NOMO-1 treated with DMSO at 0.1 percent for 48 hours (cell line): ENCODE data around the gene INPP5A.
"Not testable (repeated sequence)": the region's sequence is repeated elsewhere in the genome, so short reads cannot be mapped to it uniquely, and the experiment has no call there.

Experiments used
- DNase-seq: peaks from one replicate; lab custom pipeline; 2025; ENCODE audit not compliant: unreplicated experiment; lab: John Stamatoyannopoulos, UW

Gene INPP5A

DNA sequence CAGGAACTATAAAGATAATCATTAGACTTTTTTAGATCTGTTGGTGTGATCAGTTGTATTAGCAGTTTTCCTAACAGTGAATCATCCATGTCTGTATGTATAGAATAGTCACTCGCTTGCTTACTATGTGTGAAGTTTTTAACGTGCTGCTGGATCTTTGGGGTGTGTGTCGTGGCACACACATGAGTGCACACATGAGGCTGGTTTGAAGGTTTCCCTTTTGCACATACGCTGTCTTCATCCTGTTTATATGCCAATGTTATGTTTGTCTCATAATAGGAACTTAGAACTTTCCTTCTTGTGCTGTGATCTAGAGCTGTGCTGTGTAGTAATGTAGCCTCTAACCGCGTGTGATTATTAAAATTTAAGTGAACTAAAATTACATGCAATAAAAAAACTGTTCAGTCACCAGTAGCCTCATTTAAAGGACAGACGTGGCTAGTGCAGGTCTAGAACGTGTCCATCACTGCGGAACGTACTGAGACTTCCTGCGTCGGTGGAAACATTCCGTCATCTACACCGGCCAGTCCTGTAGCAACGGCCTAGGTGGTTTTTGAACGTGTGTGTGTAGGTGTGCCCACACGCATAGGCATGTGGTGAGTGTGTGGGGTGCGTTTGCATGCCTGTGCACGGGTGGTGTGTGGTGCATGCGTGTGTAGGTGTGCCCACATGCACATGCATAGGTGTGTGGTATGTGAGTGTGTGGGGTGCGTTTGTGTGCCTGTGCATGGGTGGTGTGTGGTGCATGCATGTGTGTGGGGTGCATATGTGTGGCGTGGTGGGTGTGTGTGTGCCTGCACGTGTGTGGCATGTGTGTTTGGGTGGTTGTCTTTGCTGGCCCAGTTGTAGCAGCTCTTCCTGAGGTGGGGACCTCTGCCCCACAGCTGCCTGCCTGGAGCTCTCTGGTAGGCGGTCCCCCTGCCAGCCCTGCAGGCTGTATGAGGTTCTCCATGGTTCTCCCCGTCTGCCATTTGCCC, 56.6 kb downstream of the INPP5A start:
- no peak for DNase-seq

DNA sequence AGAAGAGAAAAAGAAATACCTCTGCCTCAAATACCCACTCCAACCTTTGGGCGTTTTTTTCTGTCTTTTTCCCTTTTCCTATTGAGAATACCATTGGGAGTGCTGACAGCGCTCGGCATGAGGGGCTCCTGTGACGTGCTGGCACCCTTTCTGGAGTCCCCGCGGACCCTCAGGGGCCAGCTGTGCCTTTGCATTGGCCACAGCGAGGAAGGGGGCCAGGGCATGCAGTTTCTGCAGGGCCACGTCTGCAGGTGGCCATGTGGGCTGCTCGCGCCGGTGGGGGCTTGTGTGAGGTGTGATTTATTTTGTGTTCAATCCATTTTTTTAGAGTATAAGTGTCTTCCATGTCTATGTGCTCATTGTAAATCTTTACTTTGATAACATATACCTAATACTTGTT, 57.4 kb downstream of the INPP5A start:
- DNase-seq, result no peak

DNA sequence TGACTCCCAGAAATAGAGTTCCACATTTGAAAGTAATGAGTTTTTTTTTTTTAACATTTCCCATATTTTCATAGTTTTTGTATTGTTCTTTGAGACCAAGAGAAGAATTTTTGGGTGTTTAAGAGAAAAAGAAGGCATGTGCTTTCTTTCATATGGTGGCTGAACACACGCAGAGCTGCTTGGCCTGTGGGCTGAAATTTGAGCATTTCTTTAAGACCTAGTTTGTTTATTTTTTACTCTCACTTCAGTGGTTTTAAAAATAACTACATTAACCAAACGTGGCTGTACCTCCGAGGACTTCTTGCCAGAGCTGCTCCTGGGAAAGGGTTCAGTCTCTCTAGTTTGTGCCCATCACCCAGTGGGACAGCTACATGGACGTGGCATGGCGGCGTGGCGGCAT, 58.3 kb downstream of the INPP5A start:
- DNase-seq, result no peak

DNA sequence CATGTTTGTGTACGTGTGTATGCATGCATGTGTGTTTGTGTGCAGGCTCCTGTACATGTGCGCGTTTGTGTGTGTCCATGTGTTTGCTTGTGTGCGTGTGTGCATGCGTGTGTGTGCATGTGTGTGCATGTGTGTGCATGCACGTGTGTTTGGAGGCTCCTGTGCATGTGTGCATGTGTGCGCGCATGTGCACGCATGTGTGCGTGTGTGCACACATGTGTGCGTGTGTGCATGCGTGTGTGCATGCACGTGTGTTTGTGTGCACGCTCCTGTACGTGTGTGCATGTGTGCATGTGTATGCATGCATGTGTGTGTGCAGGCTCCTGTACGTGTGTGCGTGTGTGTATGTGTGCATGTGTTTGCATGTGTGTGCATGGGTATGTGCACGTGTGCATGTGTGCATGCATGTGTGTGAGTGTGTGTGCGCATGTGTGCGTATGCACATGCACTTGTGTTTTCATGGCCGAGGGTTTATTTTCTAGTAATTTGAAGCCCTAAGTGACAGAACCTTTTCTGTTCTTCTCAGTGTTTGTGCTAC, 59.2 kb downstream of the INPP5A start:
- no peak for DNase-seq

DNA sequence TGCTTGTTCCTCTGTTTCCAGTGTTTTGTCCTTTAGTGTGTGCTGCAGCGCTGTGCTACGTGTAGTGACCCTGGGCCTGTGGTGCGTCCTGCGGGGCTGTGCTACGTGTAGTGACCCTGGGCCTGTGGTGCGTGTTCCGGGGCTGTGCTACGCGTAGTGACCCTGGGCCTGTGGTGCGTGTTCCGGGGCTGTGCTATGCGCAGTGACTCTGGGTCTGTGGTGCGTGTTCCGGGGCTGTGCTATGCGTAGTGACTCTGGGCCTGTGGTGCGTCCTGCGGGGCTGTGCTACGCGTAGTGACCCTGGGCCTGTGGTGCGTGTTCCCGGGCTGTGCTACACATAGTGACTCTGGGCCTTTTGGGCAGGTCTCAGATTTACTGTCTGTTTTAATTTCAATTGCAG, 60.1 kb downstream of the INPP5A start:
- DNase-seq, result no peak

DNA sequence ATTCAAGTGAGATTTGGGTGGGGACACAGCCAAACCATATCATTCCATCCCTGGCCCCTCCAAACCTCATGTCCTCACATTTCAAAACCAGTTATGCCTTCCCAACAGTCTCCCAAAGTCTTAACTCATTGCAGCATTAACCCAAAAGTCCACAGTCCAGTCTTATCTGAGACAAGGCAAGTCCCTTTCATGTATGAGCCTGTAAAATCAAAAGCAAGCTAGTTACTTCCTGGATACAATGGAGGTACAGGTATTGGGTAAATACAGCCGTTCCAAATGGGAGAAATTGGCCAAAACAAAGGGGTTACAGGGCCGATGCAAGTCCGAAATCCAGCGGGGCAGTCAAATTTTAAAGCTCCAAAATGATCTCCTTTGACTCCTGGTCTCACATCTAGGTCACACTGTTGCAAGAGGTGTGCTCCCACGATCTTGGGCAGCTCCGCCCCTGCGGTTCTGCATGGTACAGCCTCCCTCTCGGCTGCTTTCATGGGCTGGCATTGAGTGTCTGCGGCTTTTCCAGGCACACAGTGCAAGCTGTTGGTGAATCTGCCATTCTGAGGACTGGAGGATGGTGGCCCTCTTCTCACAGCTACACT, 61.5 kb downstream of the INPP5A start:
- DNase-seq, result not testable (repeated sequence)

DNA sequence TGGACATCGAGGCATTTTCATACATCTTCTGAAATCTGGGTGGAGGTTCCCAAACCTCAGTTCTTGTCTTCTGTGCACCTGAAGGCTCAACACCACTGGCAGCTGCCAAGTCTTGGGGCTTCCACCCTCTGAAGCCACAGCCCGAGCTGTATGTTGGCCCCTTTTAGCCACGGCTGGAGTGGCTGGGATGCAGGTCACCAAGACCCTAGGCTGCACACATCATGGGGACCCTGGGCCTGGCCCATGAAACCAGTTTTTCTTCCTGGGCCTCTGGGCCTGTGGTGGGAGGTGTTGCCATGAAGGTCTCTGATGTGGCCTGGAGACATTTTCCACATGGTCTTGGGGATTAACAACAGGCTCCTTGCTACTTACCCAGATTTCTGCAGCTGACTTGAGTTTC, 62.1 kb downstream of the INPP5A start:
- DNase-seq, result no peak

DNA sequence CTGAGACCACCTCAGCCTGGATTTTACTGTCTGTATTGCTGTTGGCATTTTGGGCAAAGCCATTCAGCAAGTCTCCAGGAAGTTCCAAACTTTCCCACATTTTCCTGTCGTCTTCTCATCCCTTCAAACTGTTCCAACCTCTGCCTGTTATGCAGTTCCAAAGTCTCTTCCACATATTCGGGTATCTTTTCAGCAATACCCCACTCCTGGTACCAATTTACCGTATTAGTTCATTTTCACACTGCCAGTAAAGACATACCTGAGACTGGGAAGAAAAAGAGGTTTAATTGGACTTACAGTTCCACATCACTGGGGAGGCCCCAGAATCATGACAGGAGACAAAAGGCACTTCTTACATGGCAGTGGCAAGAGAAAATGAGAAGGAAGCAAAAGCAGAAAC, 62.8 kb downstream of the INPP5A start:
- DNase-seq, result no peak

DNA sequence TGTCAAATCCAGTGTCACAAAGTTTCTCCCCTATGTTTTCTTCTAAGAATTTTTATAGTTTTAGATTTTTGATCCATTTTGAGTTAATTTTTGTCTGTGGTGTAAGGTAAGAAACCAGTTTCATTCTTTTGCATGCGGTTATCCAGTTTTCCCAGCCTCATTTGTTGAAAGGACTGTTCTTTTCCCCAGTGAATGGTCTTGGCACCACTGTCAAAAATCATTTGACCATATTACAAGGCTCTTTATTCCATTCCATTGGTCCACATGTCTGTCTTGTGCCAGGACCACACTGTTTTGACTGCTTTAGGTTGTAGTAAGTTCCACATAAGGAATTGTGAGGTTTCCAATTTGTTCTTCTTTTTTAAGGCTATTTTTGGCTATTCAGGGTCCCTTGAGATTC, 64.0 kb downstream of the INPP5A start:
- no peak for DNase-seq

DNA sequence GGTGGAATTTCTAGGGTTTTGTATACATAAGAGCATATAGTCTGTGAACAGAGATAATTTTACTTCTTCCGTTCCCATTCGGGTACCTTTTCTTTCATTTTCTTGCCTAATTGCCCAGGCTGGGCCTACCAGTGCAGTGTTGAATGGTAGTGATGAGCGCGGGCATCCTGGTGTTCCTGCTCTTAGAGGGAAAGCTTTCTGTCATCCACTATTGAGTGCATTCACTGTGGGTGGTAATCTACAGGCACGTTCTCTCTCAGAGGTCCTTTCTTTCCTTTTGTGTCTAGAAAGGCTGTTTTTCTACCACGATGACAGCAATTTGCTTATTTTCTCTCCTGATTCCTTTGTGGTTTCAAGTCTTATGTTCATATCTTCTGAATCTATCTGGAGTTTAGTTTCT, 65.0 kb downstream of the INPP5A start:
- DNase-seq, result no peak

DNA sequence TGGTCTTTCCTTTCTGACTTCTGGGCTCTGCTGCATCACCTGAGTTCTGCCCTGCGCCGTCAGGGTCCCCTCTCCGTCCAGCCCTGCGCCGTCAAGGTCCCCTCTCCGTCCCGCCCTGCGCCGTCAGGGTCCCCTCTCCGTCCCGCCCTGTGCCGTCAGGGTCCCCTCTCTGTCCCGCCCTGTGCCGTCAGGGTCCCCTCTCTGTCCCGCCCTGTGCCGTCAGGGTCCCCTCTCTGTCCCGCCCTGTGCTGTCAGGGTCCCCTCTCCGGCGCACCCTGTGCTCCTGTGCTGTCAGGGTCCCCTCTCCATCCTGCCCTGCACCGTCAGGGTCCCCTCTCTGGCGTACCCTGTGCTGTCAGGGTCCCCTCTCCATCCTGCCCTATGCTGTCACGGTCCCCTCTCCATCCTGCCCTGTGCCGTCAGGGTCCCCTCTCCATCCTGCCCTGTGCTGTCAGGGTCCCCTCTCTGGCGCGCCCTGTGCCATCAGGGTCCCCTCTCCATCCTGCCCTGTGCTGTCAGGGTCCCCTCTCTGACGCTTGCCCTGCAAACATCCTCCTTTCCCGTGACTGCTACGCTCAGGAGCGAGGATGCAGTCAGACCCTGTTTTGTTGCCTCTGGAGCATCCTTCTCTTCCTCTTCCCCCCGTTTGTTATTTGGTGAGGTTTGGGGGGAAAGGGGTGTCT, 66.4 kb downstream of the INPP5A start:
- no peak for DNase-seq

DNA sequence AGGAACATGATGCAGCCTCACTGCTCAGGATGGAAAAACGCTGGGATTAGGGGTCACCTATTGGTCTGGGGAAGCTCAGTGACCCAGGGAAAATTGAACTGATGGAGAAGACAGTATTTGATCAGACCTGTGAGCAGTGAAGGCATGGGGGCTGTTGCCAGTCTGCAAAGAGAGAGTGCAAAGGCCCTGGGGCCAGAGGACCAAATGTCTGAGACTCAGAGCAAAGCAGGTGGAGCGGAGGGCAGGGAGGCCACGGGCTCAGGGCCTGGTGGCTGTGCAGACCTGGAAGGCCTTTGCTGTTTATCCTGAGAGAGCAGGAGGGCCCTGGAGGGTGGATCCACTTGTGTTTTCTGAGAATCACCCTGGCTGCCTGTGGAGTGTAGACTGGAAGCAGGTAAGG, 67.1 kb downstream of the INPP5A start:
- no peak for DNase-seq

DNA sequence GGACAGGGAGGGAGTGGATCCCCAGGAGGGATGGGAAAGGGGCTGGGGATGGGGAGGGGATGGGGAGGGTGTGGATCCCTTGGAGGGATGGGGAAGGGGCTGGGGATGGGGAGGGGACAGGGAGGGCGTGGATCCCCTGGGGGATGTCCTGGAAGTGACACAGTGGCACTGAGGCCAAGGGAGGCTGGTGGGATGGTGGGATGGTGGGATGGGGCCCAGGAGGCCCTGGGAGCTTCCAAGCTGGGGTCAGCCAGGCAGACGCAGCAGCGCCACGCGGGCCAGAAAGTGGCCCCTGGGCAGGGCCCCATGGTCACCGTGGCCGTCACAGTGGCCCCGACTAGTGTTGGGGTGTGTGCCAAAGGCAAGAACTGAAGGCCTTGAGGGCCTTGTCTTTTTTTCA, 67.8 kb downstream of the INPP5A start:
- DNase-seq, result no peak

DNA sequence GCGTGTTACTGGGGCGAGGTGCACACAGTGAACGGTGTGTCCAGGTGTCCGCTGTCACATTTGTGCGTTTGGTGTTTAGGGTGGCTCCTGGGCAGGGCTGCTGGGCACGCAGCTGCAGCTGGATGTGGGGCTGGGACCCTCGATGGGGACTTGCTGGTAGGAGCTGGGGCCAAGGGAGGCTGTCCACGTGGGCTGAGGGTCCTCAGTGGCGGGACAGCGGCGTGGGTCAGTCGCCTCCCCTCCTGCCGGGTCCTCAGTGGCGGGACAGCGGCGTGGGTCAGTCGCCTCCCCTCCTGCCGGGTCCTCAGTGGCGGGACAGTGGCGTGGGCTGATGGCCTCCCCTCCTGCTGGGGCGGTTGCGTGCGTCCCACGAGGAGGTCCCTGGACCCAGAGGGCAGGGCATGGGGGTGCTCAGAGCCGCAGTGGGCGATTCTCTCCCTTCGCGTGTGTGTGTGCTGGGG, 68.5 kb downstream of the INPP5A start:
- no peak for DNase-seq

DNA sequence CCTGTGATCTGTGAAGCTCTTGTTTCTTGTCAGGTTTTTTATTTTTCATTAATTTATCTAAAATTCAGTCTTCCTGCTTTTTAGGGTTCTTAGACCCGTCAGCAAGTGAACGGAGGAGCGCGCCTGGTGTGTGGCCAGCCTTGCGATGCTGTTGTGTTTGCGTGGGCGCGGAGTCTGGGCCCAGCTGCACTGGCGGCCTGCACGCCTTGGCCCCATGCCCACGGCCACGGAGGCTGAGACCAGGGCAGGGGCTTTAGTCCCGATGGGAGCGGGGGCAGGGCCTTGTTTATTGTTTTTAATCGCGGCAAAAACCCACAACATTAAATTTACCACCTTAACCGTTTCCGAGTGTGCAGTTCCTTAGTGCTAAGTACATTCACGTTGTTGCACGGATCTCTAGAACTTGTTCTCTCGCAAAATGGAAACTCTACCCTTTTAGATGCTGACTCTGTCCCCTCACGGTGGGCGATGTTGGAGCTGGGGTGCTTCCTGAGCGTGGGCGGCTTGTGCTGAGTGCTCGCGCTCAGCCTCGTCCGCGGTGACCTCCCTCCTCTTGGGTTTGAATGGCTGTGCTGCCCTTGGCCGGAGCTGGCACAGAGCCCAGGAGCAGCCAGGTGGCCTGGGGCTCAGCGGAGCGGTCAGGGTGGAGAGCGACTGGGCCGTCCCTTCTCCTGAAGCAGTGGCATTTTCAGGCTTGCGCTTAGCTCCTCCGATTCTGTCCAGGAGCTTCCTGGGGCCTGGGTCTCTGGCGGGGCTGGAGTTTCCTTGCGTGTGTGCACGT, 69.1 kb downstream of the INPP5A start:
- no peak for DNase-seq

DNA sequence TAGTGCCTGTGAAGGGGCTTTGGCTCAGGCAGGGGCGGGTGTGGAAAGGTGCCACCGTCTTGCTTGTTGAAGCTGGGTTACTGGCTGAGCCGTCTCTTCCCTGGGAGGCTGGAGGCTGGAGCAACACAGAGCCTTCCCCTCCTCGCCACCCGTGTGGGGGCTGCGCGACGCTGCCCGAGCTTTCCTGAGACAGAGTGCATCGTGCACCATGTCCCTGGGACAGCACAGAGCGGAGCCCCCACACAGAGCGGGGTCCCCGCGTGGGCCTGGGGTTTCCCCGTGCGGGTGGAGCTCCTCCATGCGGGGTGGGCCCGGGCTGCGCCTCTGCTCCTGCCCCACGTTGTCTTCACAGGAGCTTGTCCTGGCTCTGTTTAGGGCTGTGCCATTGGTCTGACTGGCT, 69.9 kb downstream of the INPP5A start:
- DNase-seq, result no peak

DNA sequence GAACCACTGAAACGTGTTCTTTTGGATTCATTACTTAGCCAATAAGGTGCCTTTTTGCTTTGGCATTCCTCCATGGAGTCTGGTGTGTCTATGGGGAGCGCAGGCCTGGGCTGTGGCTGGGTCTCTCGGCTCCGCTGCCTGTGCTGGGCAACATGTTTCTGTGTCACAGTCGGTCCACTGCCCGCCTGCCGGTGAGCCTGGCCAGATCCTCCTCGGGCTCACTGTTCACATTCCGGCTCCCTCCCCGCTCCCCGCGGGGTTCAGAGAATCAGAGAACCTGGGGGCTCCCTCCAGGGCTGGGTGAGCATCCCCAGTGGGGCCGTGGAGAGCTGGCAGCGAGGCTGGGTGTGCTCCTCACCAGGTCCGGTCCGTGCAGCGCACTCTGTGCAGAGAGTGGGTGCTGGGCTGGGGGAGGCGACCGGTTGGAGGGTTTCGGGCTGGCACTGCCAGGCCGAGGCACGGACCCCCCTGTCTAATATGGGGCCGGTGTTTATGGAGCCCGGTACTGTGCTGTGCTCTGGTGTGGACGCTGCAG, 70.4 kb downstream of the INPP5A start:
- no peak for DNase-seq

DNA sequence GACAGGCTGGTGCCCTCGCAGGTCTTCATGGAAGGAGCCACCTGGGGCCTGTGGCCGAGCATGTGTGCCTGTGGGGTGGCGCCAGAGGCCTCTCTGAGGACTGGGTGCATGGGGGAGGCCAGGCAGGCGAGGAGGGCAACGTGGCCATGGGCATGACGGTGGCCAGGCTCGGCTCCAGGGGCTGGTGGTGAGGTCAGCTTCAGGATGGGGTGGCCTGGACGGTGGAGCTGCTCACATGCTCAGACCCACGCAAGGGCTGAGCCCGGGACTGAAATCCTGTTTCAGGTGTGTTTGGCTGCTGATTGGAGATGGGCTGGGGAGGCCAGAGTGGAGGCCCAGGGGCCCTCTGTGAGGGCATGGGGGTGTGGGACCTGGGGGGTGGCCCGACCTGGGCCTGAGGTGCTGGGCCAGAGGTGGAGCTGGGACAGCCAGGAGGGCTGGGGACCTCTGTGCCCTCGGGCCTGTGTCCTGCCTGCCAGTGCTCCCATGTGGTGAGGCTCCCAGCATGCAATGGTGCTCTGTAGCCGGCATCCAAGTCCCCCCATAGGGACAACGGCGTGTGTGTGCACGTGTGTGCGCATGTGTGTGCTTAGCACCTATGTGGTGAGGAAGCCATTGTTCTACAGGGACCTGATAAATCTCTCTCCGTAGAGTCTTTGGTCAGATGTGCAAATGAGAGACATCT, 71.1 kb downstream of the INPP5A start:
- no peak for DNase-seq

DNA sequence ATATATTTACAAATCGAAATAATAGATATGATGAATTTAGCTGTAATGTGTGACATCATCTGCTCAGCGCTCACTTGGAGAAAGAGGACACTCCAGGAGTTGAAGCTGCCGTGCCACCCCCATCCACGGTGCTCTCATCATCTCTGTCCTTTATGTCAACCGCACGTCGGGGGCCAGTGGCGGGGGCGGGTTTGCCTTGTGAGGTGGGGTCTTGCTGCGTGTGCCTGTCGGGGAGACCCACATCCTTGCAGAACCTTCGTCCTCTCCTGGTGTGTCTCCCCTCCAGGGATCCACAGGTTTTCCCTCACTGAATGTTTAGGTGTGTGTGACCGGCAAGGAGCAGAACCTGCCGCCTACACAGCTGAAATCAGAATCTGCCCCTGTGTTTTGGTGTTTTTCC, 71.6 kb downstream of the INPP5A start:
- DNase-seq, result no peak

DNA sequence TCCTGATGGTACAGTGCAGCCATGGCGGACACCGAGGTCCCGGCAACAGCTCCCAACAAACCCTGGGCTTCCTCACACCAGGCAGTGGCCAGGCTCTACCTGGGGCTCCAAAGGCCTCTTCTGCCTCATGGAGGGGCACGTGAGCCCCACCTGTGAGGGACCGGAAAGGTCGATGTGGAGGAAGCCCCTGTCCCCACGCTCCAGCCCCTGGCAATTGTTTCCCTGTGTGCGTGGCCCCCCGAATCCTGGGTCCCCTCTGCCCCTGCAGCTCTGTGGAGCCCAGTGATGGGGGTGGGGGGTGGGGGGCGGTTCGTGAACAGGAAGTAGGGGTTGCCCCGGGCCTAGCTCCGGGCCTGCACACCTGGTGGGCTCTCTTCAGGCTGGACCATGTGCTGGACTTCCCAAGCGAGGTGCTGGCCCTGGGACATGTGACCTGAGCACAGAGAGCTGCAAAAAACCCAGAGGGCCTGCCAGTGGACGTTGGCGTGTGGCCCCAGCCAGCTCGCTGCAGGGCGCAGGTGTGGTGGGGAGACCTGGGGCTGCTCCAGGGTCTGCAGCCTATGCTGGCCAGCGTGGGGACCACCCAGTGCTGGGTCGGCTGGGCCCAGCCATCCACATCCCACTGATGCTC, 72.6 kb downstream of the INPP5A start:
- no peak for DNase-seq
